HG03354 (cell line): ENCODE measurements around the gene C19orf47.
"Not testable (repeated sequence)": the region's sequence is repeated elsewhere in the genome, so short reads cannot be mapped to it uniquely, and the experiment has no call there.

Experiments used
- ATAC-seq: cut with Tn5 transposase; IDR thresholded peaks from one replicate; pipeline ENCODE4 v1.9.1; 2021; ENCODE audit warnings: mild to moderate bottlenecking; ENCODE audit not compliant: unreplicated experiment, poor library complexity, severe bottlenecking

C19orf47 gene

DNA sequence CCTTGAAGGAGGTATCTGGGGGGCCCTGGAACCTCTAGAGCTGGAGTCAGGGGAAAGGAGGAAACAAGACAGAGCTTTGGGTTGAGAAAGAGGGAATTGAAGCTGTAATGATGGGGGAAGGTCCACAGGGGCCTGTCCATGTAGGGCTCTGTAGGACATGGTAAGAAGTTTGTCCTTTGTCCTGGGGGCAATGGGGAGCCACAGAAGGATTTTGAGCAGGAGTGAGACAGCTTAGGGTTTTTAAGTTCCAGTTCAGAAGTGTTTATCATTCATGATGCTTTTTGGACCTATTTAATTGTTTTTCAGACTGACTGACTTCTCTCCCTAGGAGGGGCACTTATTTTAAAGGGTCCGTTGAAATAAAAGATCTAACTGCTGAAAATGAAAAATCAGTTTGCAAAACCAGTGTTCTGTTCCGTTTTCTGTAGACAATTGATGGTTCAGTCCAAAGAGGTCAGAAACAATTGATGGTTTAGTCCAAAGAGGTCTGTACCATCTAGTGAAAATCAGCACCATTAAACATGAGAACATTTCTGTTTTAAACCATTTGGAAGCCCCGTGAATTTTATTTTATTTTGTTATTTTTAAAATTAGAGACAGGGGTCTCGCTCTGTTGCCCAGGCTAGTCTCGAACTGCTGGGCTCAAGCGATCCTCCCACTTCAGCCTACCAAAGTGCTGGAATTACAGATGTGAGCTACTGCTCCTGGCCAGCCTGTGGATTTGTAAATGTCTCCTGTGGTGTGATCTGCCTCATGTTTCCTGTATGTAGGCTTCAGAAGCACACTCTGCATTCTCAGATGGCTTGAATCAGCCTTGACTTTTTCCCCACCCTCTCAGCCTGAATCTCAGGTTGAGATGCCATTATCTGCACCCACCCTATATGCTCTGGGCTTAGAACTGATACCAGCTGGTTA lies 8.7 kb upstream of the C19orf47 start:
- ATAC-seq, result no peak

- no peak for ATAC-seq
Measured at GRCh38 chr19:40355975-40356680, 7.9 kb upstream of the C19orf47 start.

- no peak for ATAC-seq
Measured at GRCh38 chr19:40348961-40349507, 837 bp upstream of the C19orf47 start.

- no peak for ATAC-seq
Measured at GRCh38 chr19:40344422-40344821, 3.8 kb downstream of the C19orf47 start.

- ATAC-seq, result no peak
Measured at GRCh38 chr19:40342644-40343311, 5.4 kb downstream of the C19orf47 start.

GRCh38 chr19:40341601-40342482 lies 6.4 kb downstream of the C19orf47 start:
- no peak for ATAC-seq

DNA sequence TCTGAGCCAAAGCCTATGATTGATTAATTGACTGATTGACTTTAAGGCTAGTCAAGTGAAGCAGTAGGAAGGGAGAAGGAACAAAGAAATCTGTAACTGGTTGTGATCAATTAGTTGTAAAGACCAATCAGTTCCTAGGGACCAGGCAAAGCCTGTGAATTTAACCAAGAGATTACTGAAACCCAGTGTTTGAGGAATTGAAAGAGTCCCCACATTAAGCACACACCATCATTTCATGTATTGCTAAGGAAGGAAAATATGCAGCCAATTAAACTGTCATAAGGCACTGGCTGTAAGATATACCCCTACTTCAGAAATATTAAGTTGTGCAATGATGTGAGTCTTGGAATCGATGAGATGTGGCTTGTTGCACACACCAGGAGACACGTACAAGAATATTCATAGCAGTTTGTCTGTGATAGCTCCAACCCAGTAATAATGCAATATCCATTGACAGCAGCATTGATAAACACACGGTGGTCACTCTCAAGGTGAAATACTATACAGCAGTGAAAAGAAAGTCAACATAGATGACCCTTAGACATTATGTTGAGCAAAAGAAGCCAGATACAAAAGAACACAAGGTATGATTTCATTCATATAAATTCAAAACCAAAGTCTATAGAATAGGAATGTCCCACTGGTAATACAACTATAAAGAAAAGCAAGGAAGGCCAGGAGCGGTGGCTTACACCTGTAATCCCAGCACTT lies 9.0 kb downstream of the C19orf47 start:
- no peak for ATAC-seq

DNA sequence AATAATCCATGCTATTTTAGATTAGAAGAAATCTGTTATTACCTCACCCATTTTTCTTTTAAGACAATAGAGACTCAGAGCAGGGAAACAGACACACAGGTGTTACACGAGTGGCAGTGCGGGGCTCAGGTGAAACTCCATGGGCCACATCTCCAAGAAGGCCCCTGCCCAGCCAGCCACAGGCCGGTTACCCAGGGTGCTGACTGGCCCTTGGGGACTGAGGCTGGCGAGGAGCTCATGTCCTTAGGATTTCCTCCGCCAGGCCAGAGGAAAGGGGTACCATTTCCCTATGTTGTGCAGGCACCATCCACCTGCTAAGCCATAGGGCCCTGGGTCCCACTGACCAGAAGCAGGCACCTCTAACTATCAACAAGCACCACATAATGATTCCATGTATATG lies 10.6 kb downstream of the C19orf47 start:
- ATAC-seq, result no peak

GRCh38 chr19:40337107-40337506 lies 11.1 kb downstream of the C19orf47 start:
- ATAC-seq, result no peak

DNA sequence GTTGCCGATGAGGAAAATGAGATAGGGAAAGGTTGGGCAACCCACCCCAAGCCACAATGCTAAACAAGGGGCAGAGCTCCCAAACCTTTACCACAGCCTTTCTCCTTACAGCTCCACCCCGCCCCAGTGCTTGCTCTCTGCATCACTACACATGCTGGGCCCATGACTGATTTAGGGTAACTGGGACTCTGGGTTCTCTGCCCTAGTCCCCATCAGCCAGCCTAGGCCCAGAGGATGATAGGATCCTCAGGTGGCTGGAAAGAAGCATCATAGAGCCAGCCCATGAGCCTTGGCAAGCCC lies 11.6 kb downstream of the C19orf47 start:
- no peak for ATAC-seq

DNA sequence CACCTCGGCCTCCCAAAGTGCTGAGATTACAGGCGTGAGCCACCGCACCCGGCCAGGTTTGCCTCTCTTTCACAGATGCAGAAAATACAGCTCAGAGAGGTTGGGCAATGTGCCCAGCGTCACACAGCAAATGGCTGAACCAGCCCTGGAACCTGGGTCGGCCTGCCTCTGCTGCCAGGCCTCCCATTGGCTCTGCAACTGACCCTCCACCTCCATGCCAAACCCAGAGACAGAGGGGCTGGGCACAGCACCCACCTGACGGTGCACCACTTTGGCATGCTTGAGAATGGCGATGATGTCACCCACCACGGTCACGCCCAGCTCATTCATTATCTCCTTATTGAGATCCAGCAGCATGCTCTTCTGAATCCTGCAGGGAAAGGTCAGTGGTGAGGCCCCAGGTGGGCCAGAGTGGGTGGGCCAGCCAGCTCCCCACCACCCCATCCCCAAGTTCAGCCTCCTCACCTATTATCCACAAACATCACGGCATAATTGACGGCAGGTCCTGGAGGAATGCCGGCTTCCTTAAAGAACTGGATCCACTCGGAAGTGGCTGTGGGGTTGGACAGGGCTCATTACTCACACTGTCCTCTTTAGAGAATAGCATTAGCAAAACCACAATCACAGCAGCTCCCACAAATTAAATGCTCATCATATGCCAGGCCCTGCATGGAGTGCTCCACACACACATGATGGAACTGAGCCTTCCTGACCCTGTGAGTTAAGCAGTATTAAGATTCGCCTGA lies 12.2 kb downstream of the C19orf47 start:
- ATAC-seq, result no peak

GRCh38 chr19:40335101-40335500 lies 13.1 kb downstream of the C19orf47 start:
- no peak for ATAC-seq

DNA sequence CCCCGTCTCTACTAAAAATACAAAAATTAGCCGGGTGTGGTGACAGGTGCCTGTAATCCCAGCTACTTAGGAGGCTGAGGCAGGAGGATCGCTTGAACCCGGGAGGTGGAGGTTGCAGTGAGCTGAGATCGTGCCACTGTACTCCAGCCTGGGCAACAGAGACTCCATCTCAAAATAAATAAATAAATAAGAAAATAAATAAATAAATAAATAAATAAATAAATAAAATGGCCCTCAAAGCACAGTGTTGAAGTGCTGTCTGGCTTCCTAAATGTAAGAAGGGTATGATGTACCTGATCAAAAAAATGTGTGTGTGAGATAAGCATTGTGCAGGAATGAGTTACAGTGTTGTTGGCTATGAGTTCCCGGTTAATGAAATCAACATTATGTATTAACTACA lies 15.1 kb downstream of the C19orf47 start:
- not testable (repeated sequence) for ATAC-seq

DNA sequence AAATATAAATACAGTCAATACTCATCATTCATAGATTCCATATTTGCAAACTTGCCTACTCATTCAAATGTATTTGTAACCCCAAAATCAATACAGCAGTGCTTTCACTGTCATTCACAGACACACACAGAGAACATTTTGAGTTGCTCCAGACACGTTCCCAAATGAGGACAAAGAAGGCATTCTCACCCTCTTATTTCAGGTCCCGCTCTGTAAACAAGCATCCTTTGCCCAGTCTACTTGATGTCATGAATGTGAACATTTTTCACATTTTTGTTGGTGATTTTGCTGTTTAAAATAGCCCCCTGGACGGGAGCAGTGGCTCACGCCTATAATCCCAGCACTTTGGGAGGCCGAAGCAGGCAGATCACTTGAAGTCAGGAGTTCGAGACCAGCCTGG lies 15.5 kb downstream of the C19orf47 start:
- ATAC-seq, result no peak

DNA sequence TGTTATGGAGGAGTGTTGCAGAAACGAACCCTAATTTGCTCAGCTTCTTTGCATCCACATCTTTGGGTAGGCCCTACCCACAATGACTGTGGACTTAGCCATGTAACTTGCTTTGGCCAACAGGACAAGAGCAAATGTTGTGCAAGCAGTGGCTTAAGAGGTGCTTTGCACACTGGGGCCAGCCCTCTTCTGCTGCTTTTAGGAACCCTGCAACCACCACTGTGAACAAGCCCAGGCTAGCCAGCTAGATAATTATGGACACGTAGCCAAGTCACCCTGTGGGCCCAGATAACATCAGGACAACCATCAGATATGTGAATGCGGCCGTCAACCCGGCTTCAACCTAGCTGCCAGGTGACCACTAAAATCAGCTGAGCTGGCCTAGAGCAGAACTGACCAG lies 17.1 kb downstream of the C19orf47 start:
- ATAC-seq, result no peak

DNA sequence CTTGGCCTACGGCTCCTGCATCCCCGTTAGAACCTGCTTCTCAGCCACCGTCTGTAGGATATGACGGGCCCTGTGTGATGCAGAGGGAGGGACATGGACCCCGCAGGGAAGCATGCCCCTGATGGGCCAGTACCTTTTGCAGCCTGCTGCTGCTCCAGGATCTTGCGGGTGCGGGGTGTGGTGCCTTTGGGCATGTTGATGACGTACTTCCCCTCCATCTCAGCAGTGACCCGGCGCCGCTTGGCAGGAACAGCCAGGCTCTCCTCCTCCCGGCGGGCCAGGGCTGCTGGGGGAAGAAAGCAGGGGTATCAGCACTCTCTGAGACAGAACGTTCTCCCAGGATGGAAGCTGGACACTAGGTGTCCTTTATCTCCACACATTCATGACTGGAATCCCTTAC lies 22.0 kb downstream of the C19orf47 start:
- no peak for ATAC-seq

DNA sequence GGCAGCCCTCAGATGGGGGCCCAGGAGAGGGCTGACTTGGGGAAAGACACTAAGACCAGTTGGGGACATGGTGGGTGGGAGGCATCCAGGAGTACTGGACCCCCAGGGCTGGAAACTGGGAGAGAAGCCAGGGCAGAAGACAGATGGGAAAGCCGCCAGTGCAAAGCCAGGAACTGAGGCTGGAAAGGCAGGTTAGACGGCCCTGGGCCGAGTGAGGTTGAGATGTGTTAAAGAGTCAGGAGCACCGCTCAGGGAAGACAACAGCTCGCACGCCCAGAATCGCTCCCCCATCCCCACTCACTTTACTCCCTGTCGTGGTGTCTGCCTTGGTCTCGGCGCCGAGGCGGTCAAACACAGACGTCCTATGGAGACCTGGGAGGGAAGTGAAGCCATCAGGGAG lies 24.5 kb downstream of the C19orf47 start:
- ATAC-seq, result no peak

DNA sequence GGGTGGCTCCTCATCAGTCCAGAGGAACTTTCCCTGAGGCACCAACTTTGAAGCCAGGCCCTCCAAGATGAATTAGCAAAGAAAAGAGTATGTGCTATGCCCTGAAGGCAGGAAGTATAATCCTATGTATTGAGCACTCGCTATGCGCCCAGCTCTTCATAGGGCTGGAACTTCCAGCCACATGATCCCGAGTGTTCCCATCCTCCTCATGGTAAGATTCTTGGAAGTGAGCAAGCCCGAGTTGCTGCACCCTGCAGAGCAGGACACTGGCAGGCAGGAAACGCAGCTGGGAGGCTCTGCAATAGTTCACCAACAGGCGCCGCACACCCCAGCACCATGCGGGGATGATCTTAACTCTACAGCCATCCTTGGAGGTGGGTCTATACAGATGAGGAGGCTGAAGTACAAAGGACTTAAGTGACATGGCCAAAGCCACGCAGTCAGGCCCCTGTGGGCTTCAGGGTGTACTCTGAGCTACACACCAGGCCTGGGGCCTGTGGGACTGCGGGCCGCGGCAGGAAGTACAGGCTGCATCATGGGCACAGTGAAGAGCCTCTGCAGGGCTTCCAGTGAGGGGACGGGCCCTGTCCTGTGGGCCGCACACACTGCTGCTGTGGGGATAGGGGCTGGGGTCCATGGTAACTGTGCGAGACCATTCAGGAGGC lies 25.1 kb downstream of the C19orf47 start:
- no peak for ATAC-seq
